WTC11 (cell line): ENCODE measurements around the gene TLE2.

ENCODE experiments used
- ATF3 ChIP-seq: sonication (generic); formaldehyde crosslinking; conservative IDR thresholded peaks from 2 replicates; pipeline ENCODE4 v1.8.1; 2022; ENCODE audit warnings: mild to moderate bottlenecking, missing genetic modification reagents
- MYBL2 ChIP-seq: sonication (generic); formaldehyde crosslinking; IDR thresholded peaks from 2 replicates; pipeline ENCODE4 v1.8.1; 2023; ENCODE audit warnings: mild to moderate bottlenecking, moderate library complexity, missing genetic modification reagents
- NR1H2 ChIP-seq: sonication (generic); formaldehyde crosslinking; IDR thresholded peaks from 2 replicates; pipeline ENCODE4 v1.9.0; 2021; ENCODE audit warnings: mild to moderate bottlenecking, moderate library complexity, missing genetic modification reagents
- ZNF263 ChIP-seq: sonication (generic); formaldehyde crosslinking; IDR thresholded peaks from 2 replicates; pipeline ENCODE4 v1.8.1; 2022; ENCODE audit warnings: low read depth, mild to moderate bottlenecking, moderate library complexity, missing genetic modification reagents
- TF ChIP-seq, protein P1 (sequence below): fragments of 200-600 bp; IDR thresholded peaks from 2 replicates; pipeline ENCODE4 v1.8.0; 2022; ENCODE audit warnings: antibody characterized with exemption

DNA sequence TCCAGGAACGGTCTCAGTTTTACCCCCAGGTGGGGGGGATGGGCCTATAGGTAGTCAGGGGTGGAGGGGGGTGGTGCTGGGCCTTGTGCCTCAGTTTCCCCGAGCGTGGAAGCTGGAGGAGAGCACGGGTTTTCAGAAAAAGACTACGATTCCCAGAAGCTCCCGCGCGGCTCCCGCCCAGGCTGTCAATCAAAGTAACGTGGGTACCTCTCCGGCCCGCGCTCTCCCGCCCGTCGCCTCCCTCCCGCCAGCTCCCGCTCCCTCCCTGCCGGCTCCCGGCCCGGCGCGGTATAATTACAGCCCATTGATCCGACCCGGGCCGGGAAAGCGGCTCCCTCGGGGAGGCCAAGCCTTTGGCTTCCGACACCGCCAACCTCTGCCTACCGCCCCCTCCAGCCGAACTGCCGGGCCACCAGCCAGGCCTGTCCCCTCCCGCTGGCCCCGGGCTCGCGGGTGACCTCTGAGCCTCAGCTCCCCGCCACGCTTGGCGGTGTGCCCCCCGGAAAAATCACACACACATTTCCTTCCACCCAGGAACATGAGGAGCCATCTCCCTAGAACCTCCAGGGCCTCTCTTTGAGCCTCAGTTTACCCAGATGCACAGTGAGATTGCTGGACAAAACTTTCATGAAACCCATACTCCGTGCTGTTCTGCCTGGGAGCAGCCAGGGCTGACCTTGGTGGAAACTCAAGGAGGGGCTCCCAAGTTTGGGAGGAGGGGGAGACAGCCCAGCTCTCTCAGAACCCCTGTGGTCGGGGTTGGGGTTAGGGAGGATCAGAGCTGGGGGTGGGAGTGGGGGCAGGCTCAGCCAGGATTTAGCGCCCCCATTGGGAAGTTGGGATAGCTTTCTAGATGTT, 7.3 kb upstream of the TLE2 start:
- TF ChIP-seq, protein P1, sequence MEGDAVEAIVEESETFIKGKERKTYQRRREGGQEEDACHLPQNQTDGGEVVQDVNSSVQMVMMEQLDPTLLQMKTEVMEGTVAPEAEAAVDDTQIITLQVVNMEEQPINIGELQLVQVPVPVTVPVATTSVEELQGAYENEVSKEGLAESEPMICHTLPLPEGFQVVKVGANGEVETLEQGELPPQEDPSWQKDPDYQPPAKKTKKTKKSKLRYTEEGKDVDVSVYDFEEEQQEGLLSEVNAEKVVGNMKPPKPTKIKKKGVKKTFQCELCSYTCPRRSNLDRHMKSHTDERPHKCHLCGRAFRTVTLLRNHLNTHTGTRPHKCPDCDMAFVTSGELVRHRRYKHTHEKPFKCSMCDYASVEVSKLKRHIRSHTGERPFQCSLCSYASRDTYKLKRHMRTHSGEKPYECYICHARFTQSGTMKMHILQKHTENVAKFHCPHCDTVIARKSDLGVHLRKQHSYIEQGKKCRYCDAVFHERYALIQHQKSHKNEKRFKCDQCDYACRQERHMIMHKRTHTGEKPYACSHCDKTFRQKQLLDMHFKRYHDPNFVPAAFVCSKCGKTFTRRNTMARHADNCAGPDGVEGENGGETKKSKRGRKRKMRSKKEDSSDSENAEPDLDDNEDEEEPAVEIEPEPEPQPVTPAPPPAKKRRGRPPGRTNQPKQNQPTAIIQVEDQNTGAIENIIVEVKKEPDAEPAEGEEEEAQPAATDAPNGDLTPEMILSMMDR = 0 out of 2 replicates have a peak, but pooled peaks have one; percentile 19
- no peak for TF ChIP-seq NR1H2
- TF ChIP-seq MYBL2 (CRISPR knock-in tag) = peak; percentile 72; the same call in 1 of the 2 replicates
- TF ChIP-seq ATF3 (CRISPR knock-in tag) = no peak
- TF ChIP-seq ZNF263 (CRISPR knock-in tag) = no peak
